HepG2 (cell line): Measurements from ENCODE around the gene DAB2IP. TPM values are rescaled to one million over a fixed set of nuclear protein-coding genes. Genes with fewer than 3 reads are reported as not detected.
A peak's percentile ranks its signal among the peaks of the same experiment; 100 is the strongest.

ENCODE experiments used
- ARID2 ChIP-seq: sonication (generic); formaldehyde crosslinking; IDR thresholded peaks from 2 replicates; pipeline ENCODE4 v1.8.1; 2022; ENCODE audit warnings: mild to moderate bottlenecking, missing genetic modification reagents, borderline replicate concordance
- CAMTA2 ChIP-seq: sonication (generic); formaldehyde crosslinking; IDR thresholded peaks from 2 replicates; pipeline ENCODE4 v1.4.0; 2020; ENCODE audit warnings: mild to moderate bottlenecking, missing genetic modification reagents, borderline replicate concordance
- DR1 ChIP-seq: sonication (generic); formaldehyde crosslinking; IDR thresholded peaks from 2 replicates; pipeline ENCODE4 v1.8.0; 2021; ENCODE audit warnings: mild to moderate bottlenecking, missing genetic modification reagents, inconsistent platforms
- FOXO1 ChIP-seq: sonication (generic); formaldehyde crosslinking; IDR thresholded peaks from 2 replicates; pipeline ENCODE4 v1.4.0; 2020; ENCODE audit warnings: missing genetic modification reagents
- HIVEP1 ChIP-seq: sonication (generic); formaldehyde crosslinking; IDR thresholded peaks from 2 replicates; pipeline ENCODE4 v1.4.0; 2020; ENCODE audit warnings: mild to moderate bottlenecking, missing genetic modification reagents
- KLF16 ChIP-seq, 2 experiments: sonication (generic) in 1 of 2; formaldehyde crosslinking in 1 of 2; IDR thresholded peaks; 2 replicates each; pipeline versions ENCODE4 v1.6.1 to v1.8.0; 2016 to 2023; ENCODE audit warnings: missing genetic modification reagents in 2 of 2, missing compliant biosample characterization in 1 of 2
- NCOA2 ChIP-seq: sonication (generic); formaldehyde crosslinking; IDR thresholded peaks from 2 replicates; pipeline ENCODE4 v1.8.0; 2022; ENCODE audit warnings: inconsistent platforms
- NFIC ChIP-seq: IDR thresholded peaks from 2 replicates; pipeline ENCODE4 v1.6.1; 2012; ENCODE audit warnings: mild to moderate bottlenecking, low read length, inconsistent platforms
- PHF21A ChIP-seq: sonication (generic); formaldehyde crosslinking; IDR thresholded peaks from 2 replicates; pipeline ENCODE4 v1.5.0; 2020; ENCODE audit warnings: mild to moderate bottlenecking, missing genetic modification reagents
- SETDB1 ChIP-seq: sonication (generic); formaldehyde crosslinking; IDR thresholded peaks from 2 replicates; pipeline ENCODE4 v1.5.1; 2020; ENCODE audit warnings: missing genetic modification reagents, mild to moderate bottlenecking, borderline replicate concordance
- SMC3 ChIP-seq: IDR thresholded peaks from 2 replicates; pipeline ENCODE4 v1.6.1; 2011; ENCODE audit warnings: low read length, improper control_type of control experiment
- SOX6 ChIP-seq, 2 experiments: fragments of 450-650 bp in 1 of 2; sonication (generic) in 1 of 2; formaldehyde crosslinking in 1 of 2; IDR thresholded peaks; 2 replicates each; pipeline versions ENCODE4 v1.4.0 to v1.6.1; 2017 to 2020; ENCODE audit warnings: antibody characterized with exemption in 1 of 2, mild to moderate bottlenecking in 1 of 2, missing genetic modification reagents in 1 of 2
- STAG1 ChIP-seq: sonication (generic); formaldehyde crosslinking; IDR thresholded peaks from 2 replicates; pipeline ENCODE4 v1.4.0; 2020; ENCODE audit warnings: missing genetic modification reagents
- TCF7 ChIP-seq: sonication (generic); IDR thresholded peaks from 2 replicates; pipeline ENCODE4 v1.6.1; 2016; ENCODE audit warnings: antibody characterized with exemption, low read depth
- ZKSCAN5 ChIP-seq: sonication (generic); formaldehyde crosslinking; IDR thresholded peaks from 2 replicates; pipeline ENCODE4 v1.5.1; 2020; ENCODE audit warnings: mild to moderate bottlenecking, missing genetic modification reagents
- ZMYM2 ChIP-seq: sonication (generic); formaldehyde crosslinking; IDR thresholded peaks from 2 replicates; pipeline ENCODE4 v1.8.0; 2022; ENCODE audit warnings: mild to moderate bottlenecking, missing genetic modification reagents
- ZNF224 ChIP-seq: sonication (generic); formaldehyde crosslinking; IDR thresholded peaks from 2 replicates; pipeline ENCODE4 v1.5.0; 2020; ENCODE audit warnings: mild to moderate bottlenecking, missing genetic modification reagents
- ZNF264 ChIP-seq: sonication (generic); formaldehyde crosslinking; IDR thresholded peaks from 2 replicates; pipeline ENCODE4 v1.4.0; 2020; ENCODE audit warnings: missing genetic modification reagents
- ZNF326 ChIP-seq: sonication (generic); formaldehyde crosslinking; IDR thresholded peaks from 2 replicates; pipeline ENCODE4 v1.4.0; 2020; ENCODE audit warnings: missing genetic modification reagents, borderline replicate concordance
- ZNF333 ChIP-seq: sonication (generic); formaldehyde crosslinking; IDR thresholded peaks from 2 replicates; pipeline ENCODE4 v1.4.0; 2020; ENCODE audit warnings: mild to moderate bottlenecking, missing genetic modification reagents, borderline replicate concordance
- ZNF34 ChIP-seq: sonication (generic); formaldehyde crosslinking; IDR thresholded peaks from 2 replicates; pipeline ENCODE4 v1.4.0; 2020; ENCODE audit warnings: mild to moderate bottlenecking, missing genetic modification reagents, borderline replicate concordance
- ZNF775 ChIP-seq: sonication (generic); formaldehyde crosslinking; IDR thresholded peaks from 2 replicates; pipeline ENCODE4 v1.4.0; 2020; ENCODE audit warnings: missing genetic modification reagents, mild to moderate bottlenecking, moderate library complexity, borderline replicate concordance
- ZNF792 ChIP-seq: IDR thresholded peaks from 2 replicates; pipeline ENCODE4 v1.6.1; 2016
- polyA plus RNA-seq, 8 experiments: library from polyadenylated mRNA; depleted of rRNA in 3 of 8; stranded (reverse) in 7 of 8; unstranded in 1 of 8; fragments of >200 nt; fragmentation: Illumina TruSeq in 4 of 8; extraction: Trizol in 4 of 8; gene quantifications; 2 replicates each; pipeline versions ENCODE4 v1.2.1 to v1.2.3, GENCODE V29; 2011 to 2016; ENCODE audit warnings: low read depth in 4 of 8, missing spikeins in 1 of 8, mixed read lengths in 1 of 8; ENCODE audit not compliant: insufficient read depth in 1 of 8
- total RNA-seq, 5 experiments: library from RNA; depleted of rRNA; stranded (reverse); fragments of >200 nt; fragmentation: Illumina TruSeq; extraction: Trizol; gene quantifications; 2 replicates each; pipeline ENCODE4 v1.2.3, GENCODE V29; 2016; ENCODE audit warnings: low read depth in 1 of 5
- TF ChIP-seq, protein P1 (sequence below): IDR thresholded peaks from 2 replicates; pipeline ENCODE4 v1.6.1; 2016; ENCODE audit warnings: missing biosample characterization, missing genetic modification reagents, low read depth
- TF ChIP-seq, protein P2 (sequence below): sonication (generic); formaldehyde crosslinking; IDR thresholded peaks from 2 replicates; pipeline ENCODE4 v1.4.0; 2020; ENCODE audit warnings: mild to moderate bottlenecking, missing genetic modification reagents
- TF ChIP-seq, protein P3 (sequence below): sonication (generic); formaldehyde crosslinking; IDR thresholded peaks from 2 replicates; pipeline ENCODE4 v1.4.0; 2020; ENCODE audit warnings: mild to moderate bottlenecking, missing genetic modification reagents
- TF ChIP-seq, protein P4 (sequence below): sonication (generic); formaldehyde crosslinking; IDR thresholded peaks from 2 replicates; pipeline ENCODE4 v1.8.0; 2022; ENCODE audit warnings: missing genetic modification reagents, mild to moderate bottlenecking, inconsistent platforms, borderline replicate concordance
- TF ChIP-seq, protein P5 (sequence below): sonication (generic); formaldehyde crosslinking; IDR thresholded peaks from 2 replicates; pipeline ENCODE4 v1.4.0; 2020; ENCODE audit warnings: missing genetic modification reagents

DAB2IP gene
- total and polyA plus RNA-seq, 2 of the 13 experiments (the other 11 are each of a cell fraction or from before 2014, with no cell fraction given), result 25.3 to 37.9 TPM

DNA sequence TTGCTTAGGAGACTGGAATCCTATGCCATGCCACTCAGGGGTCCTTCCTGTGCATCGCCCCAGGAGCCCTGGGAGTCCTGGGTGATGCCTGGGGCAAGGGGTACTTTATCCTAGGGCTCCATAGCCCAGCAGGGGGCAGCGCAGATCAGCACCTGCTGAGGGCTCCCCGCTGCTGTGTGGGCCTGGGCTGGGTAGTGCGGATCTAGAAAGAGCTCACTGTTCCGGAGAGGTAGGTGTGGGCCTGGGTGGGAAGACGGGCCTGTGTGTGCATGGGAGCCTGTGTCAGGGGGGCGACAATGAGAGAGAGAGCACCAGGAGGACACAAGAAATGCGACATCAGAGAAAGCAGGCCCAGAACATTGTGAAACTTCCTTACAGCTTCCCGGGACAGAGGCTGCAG is 11.4 kb upstream of the DAB2IP start (continued):
- TF ChIP-seq, protein P1, sequence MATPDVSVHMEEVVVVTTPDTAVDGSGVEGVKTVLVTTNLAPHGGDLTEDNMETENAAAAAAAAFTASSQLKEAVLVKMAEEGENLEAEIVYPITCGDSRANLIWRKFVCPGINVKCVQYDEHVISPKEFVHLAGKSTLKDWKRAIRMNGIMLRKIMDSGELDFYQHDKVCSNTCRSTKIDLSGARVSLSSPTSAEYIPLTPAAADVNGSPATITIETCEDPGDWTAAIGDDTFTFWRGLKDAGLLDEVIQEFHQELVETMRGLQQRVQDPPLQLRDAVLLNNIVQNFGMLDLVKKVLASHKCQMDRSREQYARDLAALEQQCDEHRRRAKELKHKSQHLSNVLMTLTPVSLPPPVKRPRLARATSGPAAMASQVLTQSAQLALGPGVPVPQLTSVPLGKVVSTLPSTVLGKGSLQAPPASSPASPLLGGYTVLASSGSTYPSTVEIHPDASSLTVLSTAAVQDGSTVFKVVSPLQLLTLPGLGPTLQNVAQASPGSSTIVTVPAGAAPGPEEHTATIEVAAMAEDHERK, result no peak
- no peak for TF ChIP-seq NCOA2 (CRISPR knock-in tag)
- TF ChIP-seq, protein P2, sequence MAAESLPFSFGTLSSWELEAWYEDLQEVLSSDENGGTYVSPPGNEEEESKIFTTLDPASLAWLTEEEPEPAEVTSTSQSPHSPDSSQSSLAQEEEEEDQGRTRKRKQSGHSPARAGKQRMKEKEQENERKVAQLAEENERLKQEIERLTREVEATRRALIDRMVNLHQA (CRISPR knock-in tag), result no peak
- 0 out of 2 replicates have a peak, but pooled peaks have one; percentile 19 for TF ChIP-seq ZNF333
- no peak for TF ChIP-seq DR1 (CRISPR knock-in tag)
- no peak for TF ChIP-seq PHF21A (CRISPR knock-in tag)
- no peak for TF ChIP-seq ZNF775
- TF ChIP-seq, protein P3, sequence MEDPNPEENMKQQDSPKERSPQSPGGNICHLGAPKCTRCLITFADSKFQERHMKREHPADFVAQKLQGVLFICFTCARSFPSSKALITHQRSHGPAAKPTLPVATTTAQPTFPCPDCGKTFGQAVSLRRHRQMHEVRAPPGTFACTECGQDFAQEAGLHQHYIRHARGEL (CRISPR knock-in tag), result no peak
- no peak for TF ChIP-seq TCF7
- TF ChIP-seq KLF16 (CRISPR knock-in tag; IDR thresholded peaks at IDR 0.05), result no peak
- no peak for TF ChIP-seq ZMYM2 (CRISPR knock-in tag)
- TF ChIP-seq, protein P4, sequence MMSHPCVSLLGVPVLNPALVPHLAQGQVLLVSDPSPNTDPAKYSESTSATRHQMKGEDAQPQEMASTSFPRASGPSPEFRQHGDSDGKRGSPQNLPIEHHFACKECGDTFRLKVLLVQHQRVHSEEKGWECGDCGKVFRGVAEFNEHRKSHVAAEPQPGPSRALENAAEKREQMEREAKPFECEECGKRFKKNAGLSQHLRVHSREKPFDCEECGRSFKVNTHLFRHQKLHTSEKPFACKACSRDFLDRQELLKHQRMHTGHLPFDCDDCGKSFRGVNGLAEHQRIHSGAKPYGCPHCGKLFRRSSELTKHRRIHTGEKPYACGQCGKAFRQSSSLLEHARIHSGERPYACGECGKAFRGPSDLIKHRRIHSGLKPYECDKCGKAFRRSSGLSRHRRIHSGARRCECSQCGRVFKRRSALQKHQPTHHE (CRISPR knock-in tag), result no peak
- TF ChIP-seq NFIC, result no peak
- no peak for TF ChIP-seq CAMTA2
- TF ChIP-seq STAG1 (CRISPR knock-in tag), result peak; percentile 89
- no peak for TF ChIP-seq ZNF792 (CRISPR knock-in tag)
- TF ChIP-seq FOXO1 (CRISPR knock-in tag), result 0 out of 2 replicates have a peak, but pooled peaks have one; percentile 38
- no peak for TF ChIP-seq ZKSCAN5 (CRISPR knock-in tag)
- TF ChIP-seq, protein P5, sequence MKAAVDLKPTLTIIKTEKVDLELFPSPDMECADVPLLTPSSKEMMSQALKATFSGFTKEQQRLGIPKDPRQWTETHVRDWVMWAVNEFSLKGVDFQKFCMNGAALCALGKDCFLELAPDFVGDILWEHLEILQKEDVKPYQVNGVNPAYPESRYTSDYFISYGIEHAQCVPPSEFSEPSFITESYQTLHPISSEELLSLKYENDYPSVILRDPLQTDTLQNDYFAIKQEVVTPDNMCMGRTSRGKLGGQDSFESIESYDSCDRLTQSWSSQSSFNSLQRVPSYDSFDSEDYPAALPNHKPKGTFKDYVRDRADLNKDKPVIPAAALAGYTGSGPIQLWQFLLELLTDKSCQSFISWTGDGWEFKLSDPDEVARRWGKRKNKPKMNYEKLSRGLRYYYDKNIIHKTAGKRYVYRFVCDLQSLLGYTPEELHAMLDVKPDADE (CRISPR knock-in tag), result no peak
- no peak for TF ChIP-seq ZNF224 (CRISPR knock-in tag)
- TF ChIP-seq ZNF264 (CRISPR knock-in tag), result no peak
- no peak for TF ChIP-seq HIVEP1
- no peak for TF ChIP-seq SETDB1 (CRISPR knock-in tag)
- TF ChIP-seq ZNF326 (CRISPR knock-in tag), result no peak
- TF ChIP-seq ARID2 (CRISPR knock-in tag), result no peak
- TF ChIP-seq SMC3, result peak; percentile 38; the same call in 1 of the 2 replicates
- no peak for TF ChIP-seq SOX6 (IDR thresholded peaks at IDR 0.05)
- no peak for TF ChIP-seq SOX6 (CRISPR knock-in tag; IDR thresholded peaks at IDR 0.05)
- TF ChIP-seq ZNF34 (CRISPR knock-in tag), result no peak
